WTC11 (cell line): Measurements from ENCODE around the gene APOL1.

Experiments used
- CBFB ChIP-seq: sonication (generic); formaldehyde crosslinking; IDR thresholded peaks from 2 replicates; pipeline ENCODE4 v1.8.1; 2022; ENCODE audit warnings: mild to moderate bottlenecking, low read depth, missing genetic modification reagents
- CREM ChIP-seq: sonication (generic); formaldehyde crosslinking; IDR thresholded peaks from 2 replicates; pipeline ENCODE4 v1.8.1; 2022; ENCODE audit warnings: mild to moderate bottlenecking, missing genetic modification reagents, moderate library complexity
- ESRRA ChIP-seq: sonication (generic); formaldehyde crosslinking; IDR thresholded peaks from 2 replicates; pipeline ENCODE4 v1.8.1; 2022; ENCODE audit warnings: mild to moderate bottlenecking, missing genetic modification reagents, borderline replicate concordance
- NR1H2 ChIP-seq: sonication (generic); formaldehyde crosslinking; IDR thresholded peaks from 2 replicates; pipeline ENCODE4 v1.9.0; 2021; ENCODE audit warnings: mild to moderate bottlenecking, moderate library complexity, missing genetic modification reagents
- SP1 ChIP-seq: sonication (generic); formaldehyde crosslinking; conservative IDR thresholded peaks from 2 replicates; pipeline ENCODE4 v1.8.1; 2022; ENCODE audit warnings: missing genetic modification reagents
- ZNF263 ChIP-seq: sonication (generic); formaldehyde crosslinking; IDR thresholded peaks from 2 replicates; pipeline ENCODE4 v1.8.1; 2022; ENCODE audit warnings: low read depth, mild to moderate bottlenecking, moderate library complexity, missing genetic modification reagents
- TF ChIP-seq, protein P1 (sequence below): fragments of 200-600 bp; IDR thresholded peaks from 2 replicates; pipeline ENCODE4 v1.8.0; 2022; ENCODE audit warnings: antibody characterized with exemption
- TF ChIP-seq, protein P2 (sequence below): sonication (generic); formaldehyde crosslinking; IDR thresholded peaks from 2 replicates; pipeline ENCODE4 v1.8.1; 2023; ENCODE audit warnings: mild to moderate bottlenecking, missing genetic modification reagents, moderate library complexity
- TF ChIP-seq, protein P3 (sequence below): sonication (generic); formaldehyde crosslinking; IDR thresholded peaks from 2 replicates; pipeline ENCODE4 v1.8.0; 2022; ENCODE audit warnings: mild to moderate bottlenecking, missing genetic modification reagents
- TF ChIP-seq, protein P4 (sequence below): sonication (generic); formaldehyde crosslinking; IDR thresholded peaks from 2 replicates; pipeline ENCODE4 v1.8.1; 2023; ENCODE audit warnings: mild to moderate bottlenecking, moderate library complexity, missing genetic modification reagents
- TF ChIP-seq, protein P5 (sequence below): sonication (generic); formaldehyde crosslinking; IDR thresholded peaks from 2 replicates; pipeline ENCODE4 v1.8.1; 2023; ENCODE audit warnings: mild to moderate bottlenecking, missing genetic modification reagents, borderline replicate concordance

DNA sequence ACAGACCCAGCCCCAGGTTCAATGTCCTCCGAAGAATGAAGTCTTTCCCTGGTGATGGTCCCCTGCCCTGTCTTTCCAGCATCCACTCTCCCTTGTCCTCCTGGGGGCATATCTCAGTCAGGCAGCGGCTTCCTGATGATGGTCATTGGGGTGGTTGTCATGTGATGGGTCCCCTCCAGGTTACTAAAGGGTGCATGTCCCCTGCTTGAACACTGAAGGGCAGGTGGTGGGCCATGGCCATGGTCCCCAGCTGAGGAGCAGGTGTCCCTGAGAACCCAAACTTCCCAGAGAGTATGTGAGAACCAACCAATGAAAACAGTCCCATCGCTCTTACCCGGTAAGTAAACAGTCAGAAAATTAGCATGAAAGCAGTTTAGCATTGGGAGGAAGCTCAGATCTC, 14.1 kb downstream of the APOL1 start:
- TF ChIP-seq, protein P1, sequence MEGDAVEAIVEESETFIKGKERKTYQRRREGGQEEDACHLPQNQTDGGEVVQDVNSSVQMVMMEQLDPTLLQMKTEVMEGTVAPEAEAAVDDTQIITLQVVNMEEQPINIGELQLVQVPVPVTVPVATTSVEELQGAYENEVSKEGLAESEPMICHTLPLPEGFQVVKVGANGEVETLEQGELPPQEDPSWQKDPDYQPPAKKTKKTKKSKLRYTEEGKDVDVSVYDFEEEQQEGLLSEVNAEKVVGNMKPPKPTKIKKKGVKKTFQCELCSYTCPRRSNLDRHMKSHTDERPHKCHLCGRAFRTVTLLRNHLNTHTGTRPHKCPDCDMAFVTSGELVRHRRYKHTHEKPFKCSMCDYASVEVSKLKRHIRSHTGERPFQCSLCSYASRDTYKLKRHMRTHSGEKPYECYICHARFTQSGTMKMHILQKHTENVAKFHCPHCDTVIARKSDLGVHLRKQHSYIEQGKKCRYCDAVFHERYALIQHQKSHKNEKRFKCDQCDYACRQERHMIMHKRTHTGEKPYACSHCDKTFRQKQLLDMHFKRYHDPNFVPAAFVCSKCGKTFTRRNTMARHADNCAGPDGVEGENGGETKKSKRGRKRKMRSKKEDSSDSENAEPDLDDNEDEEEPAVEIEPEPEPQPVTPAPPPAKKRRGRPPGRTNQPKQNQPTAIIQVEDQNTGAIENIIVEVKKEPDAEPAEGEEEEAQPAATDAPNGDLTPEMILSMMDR, result no peak
- TF ChIP-seq, protein P2, sequence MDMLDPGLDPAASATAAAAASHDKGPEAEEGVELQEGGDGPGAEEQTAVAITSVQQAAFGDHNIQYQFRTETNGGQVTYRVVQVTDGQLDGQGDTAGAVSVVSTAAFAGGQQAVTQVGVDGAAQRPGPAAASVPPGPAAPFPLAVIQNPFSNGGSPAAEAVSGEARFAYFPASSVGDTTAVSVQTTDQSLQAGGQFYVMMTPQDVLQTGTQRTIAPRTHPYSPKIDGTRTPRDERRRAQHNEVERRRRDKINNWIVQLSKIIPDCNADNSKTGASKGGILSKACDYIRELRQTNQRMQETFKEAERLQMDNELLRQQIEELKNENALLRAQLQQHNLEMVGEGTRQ (CRISPR knock-in tag), result no peak
- TF ChIP-seq CREM (CRISPR knock-in tag) (no peak), CBFB (CRISPR knock-in tag) (no peak), NR1H2 (no peak), ESRRA (CRISPR knock-in tag) (no peak), ZNF263 (CRISPR knock-in tag) (no peak), SP1 (no peak)
- TF ChIP-seq, protein P3, sequence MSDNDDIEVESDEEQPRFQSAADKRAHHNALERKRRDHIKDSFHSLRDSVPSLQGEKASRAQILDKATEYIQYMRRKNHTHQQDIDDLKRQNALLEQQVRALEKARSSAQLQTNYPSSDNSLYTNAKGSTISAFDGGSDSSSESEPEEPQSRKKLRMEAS (CRISPR knock-in tag), result no peak
- TF ChIP-seq, protein P4, sequence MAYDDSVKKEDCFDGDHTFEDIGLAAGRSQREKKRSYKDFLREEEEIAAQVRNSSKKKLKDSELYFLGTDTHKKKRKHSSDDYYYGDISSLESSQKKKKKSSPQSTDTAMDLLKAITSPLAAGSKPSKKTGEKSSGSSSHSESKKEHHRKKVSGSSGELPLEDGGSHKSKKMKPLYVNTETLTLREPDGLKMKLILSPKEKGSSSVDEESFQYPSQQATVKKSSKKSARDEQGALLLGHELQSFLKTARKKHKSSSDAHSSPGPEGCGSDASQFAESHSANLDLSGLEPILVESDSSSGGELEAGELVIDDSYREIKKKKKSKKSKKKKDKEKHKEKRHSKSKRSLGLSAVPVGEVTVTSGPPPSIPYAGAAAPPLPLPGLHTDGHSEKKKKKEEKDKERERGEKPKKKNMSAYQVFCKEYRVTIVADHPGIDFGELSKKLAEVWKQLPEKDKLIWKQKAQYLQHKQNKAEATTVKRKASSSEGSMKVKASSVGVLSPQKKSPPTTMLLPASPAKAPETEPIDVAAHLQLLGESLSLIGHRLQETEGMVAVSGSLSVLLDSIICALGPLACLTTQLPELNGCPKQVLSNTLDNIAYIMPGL (CRISPR knock-in tag), result no peak
- TF ChIP-seq, protein P5, sequence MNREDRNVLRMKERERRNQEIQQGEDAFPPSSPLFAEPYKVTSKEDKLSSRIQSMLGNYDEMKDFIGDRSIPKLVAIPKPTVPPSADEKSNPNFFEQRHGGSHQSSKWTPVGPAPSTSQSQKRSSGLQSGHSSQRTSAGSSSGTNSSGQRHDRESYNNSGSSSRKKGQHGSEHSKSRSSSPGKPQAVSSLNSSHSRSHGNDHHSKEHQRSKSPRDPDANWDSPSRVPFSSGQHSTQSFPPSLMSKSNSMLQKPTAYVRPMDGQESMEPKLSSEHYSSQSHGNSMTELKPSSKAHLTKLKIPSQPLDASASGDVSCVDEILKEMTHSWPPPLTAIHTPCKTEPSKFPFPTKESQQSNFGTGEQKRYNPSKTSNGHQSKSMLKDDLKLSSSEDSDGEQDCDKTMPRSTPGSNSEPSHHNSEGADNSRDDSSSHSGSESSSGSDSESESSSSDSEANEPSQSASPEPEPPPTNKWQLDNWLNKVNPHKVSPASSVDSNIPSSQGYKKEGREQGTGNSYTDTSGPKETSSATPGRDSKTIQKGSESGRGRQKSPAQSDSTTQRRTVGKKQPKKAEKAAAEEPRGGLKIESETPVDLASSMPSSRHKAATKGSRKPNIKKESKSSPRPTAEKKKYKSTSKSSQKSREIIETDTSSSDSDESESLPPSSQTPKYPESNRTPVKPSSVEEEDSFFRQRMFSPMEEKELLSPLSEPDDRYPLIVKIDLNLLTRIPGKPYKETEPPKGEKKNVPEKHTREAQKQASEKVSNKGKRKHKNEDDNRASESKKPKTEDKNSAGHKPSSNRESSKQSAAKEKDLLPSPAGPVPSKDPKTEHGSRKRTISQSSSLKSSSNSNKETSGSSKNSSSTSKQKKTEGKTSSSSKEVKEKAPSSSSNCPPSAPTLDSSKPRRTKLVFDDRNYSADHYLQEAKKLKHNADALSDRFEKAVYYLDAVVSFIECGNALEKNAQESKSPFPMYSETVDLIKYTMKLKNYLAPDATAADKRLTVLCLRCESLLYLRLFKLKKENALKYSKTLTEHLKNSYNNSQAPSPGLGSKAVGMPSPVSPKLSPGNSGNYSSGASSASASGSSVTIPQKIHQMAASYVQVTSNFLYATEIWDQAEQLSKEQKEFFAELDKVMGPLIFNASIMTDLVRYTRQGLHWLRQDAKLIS (CRISPR knock-in tag), result no peak
